Measurements from ENCODE around the gene PNLIPRP3. TPM values are rescaled to one million over a fixed set of nuclear protein-coding genes. Genes with fewer than 3 reads are reported as not detected.

The PNLIPRP3 gene
- total RNA-seq, 1 donor from 2014 or later = not detected

GRCh38 chr10:116461680-116462079 lies 34.0 kb downstream of the PNLIPRP3 start:
- H3K4me3 ChIP-seq = no peak overlapping the region
- H3K36me3 ChIP-seq = no peaks in the 10 kb centered on the region
- H3K27ac ChIP-seq = no peak overlapping the region
- TF ChIP-seq CTCF (IDR thresholded peaks at IDR 0.05) = no peak
- ATAC-seq (no peak), DNase-seq (no peak)
- intact Hi-C loops (cut with DNase I) = no loop called here
- H3K4me1 ChIP-seq = no peaks in the 10 kb centered on the region
- H3K27me3 ChIP-seq (ENCODE audit: low read depth) = no peaks in the 10 kb centered on the region
- no peaks in the 10 kb centered on the region for H3K9me3 ChIP-seq

GRCh38 chr10:116464257-116464656 lies 36.6 kb downstream of the PNLIPRP3 start:
- Histone ChIP-seq H3K27ac (no peak overlapping the region), H3K27me3 (ENCODE audit: low read depth) (no peaks in the 10 kb centered on the region), H3K4me3 (no peak overlapping the region), H3K36me3 (no peaks in the 10 kb centered on the region), H3K9me3 (no peaks in the 10 kb centered on the region), H3K4me1 (no peaks in the 10 kb centered on the region)
- DNase-seq = no peak
- intact Hi-C loops (cut with DNase I) = no loop called here
- TF ChIP-seq CTCF (IDR thresholded peaks at IDR 0.05) = no peak
- ATAC-seq = no peak

- DNase-seq = no peak
- Histone ChIP-seq H3K4me1 (no peaks in the 10 kb centered on the region), H3K9me3 (no peaks in the 10 kb centered on the region), H3K4me3 (no peak overlapping the region), H3K27ac (no peak overlapping the region), H3K36me3 (no peaks in the 10 kb centered on the region), H3K27me3 (ENCODE audit: low read depth) (no peaks in the 10 kb centered on the region)
- TF ChIP-seq CTCF (IDR thresholded peaks at IDR 0.05) = no peak
- intact Hi-C loops (cut with DNase I) = no loop called here
- no peak for ATAC-seq
Observed at GRCh38 chr10:116465546-116465945, 37.9 kb downstream of the PNLIPRP3 start.

GRCh38 chr10:116466715-116467422 lies 39.2 kb downstream of the PNLIPRP3 start:
- Histone ChIP-seq H3K4me3 (no peak overlapping the region), H3K4me1 (no peaks in the 10 kb centered on the region), H3K27me3 (ENCODE audit: low read depth) (no peaks in the 10 kb centered on the region), H3K36me3 (no peaks in the 10 kb centered on the region), H3K27ac (no peak overlapping the region), H3K9me3 (no peaks in the 10 kb centered on the region)
- ATAC-seq (no peak), DNase-seq (no peak)
- no peak for TF ChIP-seq CTCF (IDR thresholded peaks at IDR 0.05)
- intact Hi-C loops (cut with DNase I) = no loop called here

- Histone ChIP-seq H3K27ac (no peak overlapping the region), H3K36me3 (no peaks in the 10 kb centered on the region), H3K4me3 (no peak overlapping the region), H3K4me1 (no peaks in the 10 kb centered on the region), H3K9me3 (no peaks in the 10 kb centered on the region), H3K27me3 (ENCODE audit: low read depth) (no peaks in the 10 kb centered on the region)
- no peak for DNase-seq
- no peak for TF ChIP-seq CTCF (IDR thresholded peaks at IDR 0.05)
- no peak for ATAC-seq
- intact Hi-C loops (cut with DNase I) = no loop called here
Observed at GRCh38 chr10:116469437-116469836, 41.8 kb downstream of the PNLIPRP3 start.
